ENCODE data around the gene ALDH3A1. TPM values are rescaled to one million over a fixed set of nuclear protein-coding genes. Genes with fewer than 3 reads are reported as not detected.

Gene ALDH3A1
- total and polyA plus RNA-seq, 2 of the 4 experiments (the other 2 are of a cell fraction) = not detected

DNA sequence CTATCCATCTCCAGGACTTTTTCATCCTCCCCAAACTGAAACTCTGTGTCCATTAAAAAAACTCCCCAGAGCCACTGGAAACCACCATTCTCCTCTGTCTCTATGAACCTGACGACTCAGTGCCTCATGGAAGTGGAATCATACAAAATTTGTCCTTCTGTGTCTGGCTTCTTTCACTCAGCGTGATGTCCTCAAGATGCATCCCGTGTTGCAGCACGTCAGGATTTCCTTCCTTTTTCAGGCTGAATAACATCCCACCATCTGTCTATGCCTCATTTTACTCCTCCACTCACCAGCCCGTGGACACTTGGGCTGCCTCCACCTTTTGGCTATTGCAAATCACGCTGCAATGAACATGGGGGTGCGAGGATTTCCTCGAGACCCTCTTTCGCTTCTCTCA lies 12.6 kb upstream of the ALDH3A1 start:
- ChIA-PET POLR2A (ENCODE audit: unreplicated experiment) (no interaction called here), CTCF (interaction anchor here (1.0 kb wide), 1 partner anchor 248 kb away, joined by 3 read pairs; no protein-coding TSS in a partner anchor)
- Histone ChIP-seq H3K36me3 (ENCODE audit: control insufficient read depth, insufficient read depth, low read length) (no peaks in the 10 kb centered on the region), H3K56ac (ENCODE audit: extremely low read depth, insufficient read depth, low read length) (no peak overlapping the region), H3K4me1 (ENCODE audit: control insufficient read depth, insufficient read depth, low read length) (no peaks in the 10 kb centered on the region), H4K5ac (ENCODE audit: low read depth, low read length) (no peak overlapping the region), H2BK5ac (ENCODE audit: low read depth, low read length, poor library complexity, severe bottlenecking) (no peak overlapping the region), H4K20me1 (ENCODE audit: insufficient read depth, low read length) (no peaks in the 10 kb centered on the region), H3K27me3 (ENCODE audit: control insufficient read depth, insufficient read depth, low read length) (peaks cover 53% of the 10 kb centered on the region), H2BK15ac (ENCODE audit: low read depth, low read length) (no peak overlapping the region), H4K8ac (ENCODE audit: low read depth in 2 of 2, low read length in 2 of 2) (no peak overlapping the region), H3K18ac (ENCODE audit: low read depth, low read length) (no peak overlapping the region), H2AK9ac (replicated peaks; ENCODE audit: low read depth, low read length, poor library complexity) (no peak overlapping the region), H3K9me1 (ENCODE audit: insufficient read depth, low read length) (no peaks in the 10 kb centered on the region), H3K4me3 (ENCODE audit: insufficient read depth, low read depth, low read length) (no peak overlapping the region), H2AFZ (replicated peaks; ENCODE audit: low read length, poor library complexity) (no peak overlapping the region), H3K79me1 (ENCODE audit: low read depth in 1 of 2, low read length in 2 of 2) (no peaks in the 10 kb centered on the region), H3K27ac (ENCODE audit: insufficient read depth, low read length) (no peak overlapping the region), H3K14ac (replicated peaks; ENCODE audit: low read depth, low read length) (no peak overlapping the region), H4K91ac (ENCODE audit: insufficient read depth, low read depth, low read length) (no peak overlapping the region), H2BK120ac (ENCODE audit: low read depth, low read length) (no peak overlapping the region), H3K23ac (ENCODE audit: low read depth, low read length) (no peak overlapping the region), H2BK20ac (ENCODE audit: low read depth, low read length) (no peak overlapping the region), H3K9me3 (ENCODE audit: control insufficient read depth, insufficient read depth, low read length) (0 out of 2 replicates have a peak, but pooled peaks cover 2% of the 10 kb centered on the region), H3K9ac (ENCODE audit: low read depth, low read length) (no peak overlapping the region), H3K4ac (ENCODE audit: low read depth, low read length) (no peak overlapping the region), H2AK5ac (ENCODE audit: low read depth, low read length) (no peak overlapping the region), H3K4me2 (ENCODE audit: low read depth, low read length) (no peak overlapping the region)
- no TSS peak for BruUV-seq (replicated peaks)
- in situ Hi-C loops (cut with MboI; ENCODE audit: low sequenced_read_pairs) (loop anchor here (5.0 kb wide), 2 partner anchors 238 to 398 kb away; partner anchors contain the start of gene B9D1), dilution Hi-C loops (cut with HindIII; ENCODE audit: low sequenced_read_pairs, unreplicated experiment) (no loop called here), intact Hi-C loops (cut with micrococcal nuclease) (loop anchor here (5.0 kb wide), 1 partner anchor 383 kb away; the partner anchor contains the start of gene MAPK7)
- WGBS, 2 experiments (ENCODE audit: extremely low coverage in 2 of 2, insufficient read length in 1 of 2) = 65% methylated on average over 4 of the region's 9 CpGs; no CpG with 5 or more reads in 1 of the 2 experiments
- DNase-seq = no peak
- no peak for ATAC-seq (ENCODE audit: low read depth)
- TF ChIP-seq MAFK (IDR thresholded peaks at IDR 0.05; ENCODE audit: low read depth, low read length) (no peak), MAZ (IDR thresholded peaks at IDR 0.05; ENCODE audit: borderline replicate concordance, low read depth, low read length) (no peak), SMC3 (IDR thresholded peaks at IDR 0.05; ENCODE audit: low read depth, low read length) (no peak), BHLHE40 (IDR thresholded peaks at IDR 0.05; ENCODE audit: low read depth, low read length) (no peak), RCOR1 (IDR thresholded peaks at IDR 0.05; ENCODE audit: insufficient replicate concordance, low read length) (no peak), RFX5 (IDR thresholded peaks at IDR 0.05; ENCODE audit: low read depth, low read length) (no peak), CEBPB (IDR thresholded peaks at IDR 0.05; ENCODE audit: low read depth, low read length) (no peak), RAD21 (IDR thresholded peaks at IDR 0.05; ENCODE audit: low read length) (no peak), FOS (IDR thresholded peaks at IDR 0.05; ENCODE audit: low read depth, low read length) (no peak), POLR2A (IDR thresholded peaks at IDR 0.05; ENCODE audit: low read depth, low read length) (no peak), MXI1 (IDR thresholded peaks at IDR 0.05; ENCODE audit: borderline replicate concordance, low read depth, low read length) (no peak), NFE2L2 (IDR thresholded peaks at IDR 0.05; ENCODE audit: low read depth, low read length) (no peak), CHD1 (IDR thresholded peaks at IDR 0.05; ENCODE audit: low read depth, low read length) (no peak)
- TF ChIP-seq, protein P1, sequence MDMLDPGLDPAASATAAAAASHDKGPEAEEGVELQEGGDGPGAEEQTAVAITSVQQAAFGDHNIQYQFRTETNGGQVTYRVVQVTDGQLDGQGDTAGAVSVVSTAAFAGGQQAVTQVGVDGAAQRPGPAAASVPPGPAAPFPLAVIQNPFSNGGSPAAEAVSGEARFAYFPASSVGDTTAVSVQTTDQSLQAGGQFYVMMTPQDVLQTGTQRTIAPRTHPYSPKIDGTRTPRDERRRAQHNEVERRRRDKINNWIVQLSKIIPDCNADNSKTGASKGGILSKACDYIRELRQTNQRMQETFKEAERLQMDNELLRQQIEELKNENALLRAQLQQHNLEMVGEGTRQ (IDR thresholded peaks at IDR 0.05; ENCODE audit: low read depth, low read length) = no peak
- TF ChIP-seq, protein P2, sequence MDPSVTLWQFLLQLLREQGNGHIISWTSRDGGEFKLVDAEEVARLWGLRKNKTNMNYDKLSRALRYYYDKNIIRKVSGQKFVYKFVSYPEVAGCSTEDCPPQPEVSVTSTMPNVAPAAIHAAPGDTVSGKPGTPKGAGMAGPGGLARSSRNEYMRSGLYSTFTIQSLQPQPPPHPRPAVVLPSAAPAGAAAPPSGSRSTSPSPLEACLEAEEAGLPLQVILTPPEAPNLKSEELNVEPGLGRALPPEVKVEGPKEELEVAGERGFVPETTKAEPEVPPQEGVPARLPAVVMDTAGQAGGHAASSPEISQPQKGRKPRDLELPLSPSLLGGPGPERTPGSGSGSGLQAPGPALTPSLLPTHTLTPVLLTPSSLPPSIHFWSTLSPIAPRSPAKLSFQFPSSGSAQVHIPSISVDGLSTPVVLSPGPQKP (IDR thresholded peaks at IDR 0.05; ENCODE audit: borderline replicate concordance, low read depth, low read length) = no peak
- TF ChIP-seq, protein P3, sequence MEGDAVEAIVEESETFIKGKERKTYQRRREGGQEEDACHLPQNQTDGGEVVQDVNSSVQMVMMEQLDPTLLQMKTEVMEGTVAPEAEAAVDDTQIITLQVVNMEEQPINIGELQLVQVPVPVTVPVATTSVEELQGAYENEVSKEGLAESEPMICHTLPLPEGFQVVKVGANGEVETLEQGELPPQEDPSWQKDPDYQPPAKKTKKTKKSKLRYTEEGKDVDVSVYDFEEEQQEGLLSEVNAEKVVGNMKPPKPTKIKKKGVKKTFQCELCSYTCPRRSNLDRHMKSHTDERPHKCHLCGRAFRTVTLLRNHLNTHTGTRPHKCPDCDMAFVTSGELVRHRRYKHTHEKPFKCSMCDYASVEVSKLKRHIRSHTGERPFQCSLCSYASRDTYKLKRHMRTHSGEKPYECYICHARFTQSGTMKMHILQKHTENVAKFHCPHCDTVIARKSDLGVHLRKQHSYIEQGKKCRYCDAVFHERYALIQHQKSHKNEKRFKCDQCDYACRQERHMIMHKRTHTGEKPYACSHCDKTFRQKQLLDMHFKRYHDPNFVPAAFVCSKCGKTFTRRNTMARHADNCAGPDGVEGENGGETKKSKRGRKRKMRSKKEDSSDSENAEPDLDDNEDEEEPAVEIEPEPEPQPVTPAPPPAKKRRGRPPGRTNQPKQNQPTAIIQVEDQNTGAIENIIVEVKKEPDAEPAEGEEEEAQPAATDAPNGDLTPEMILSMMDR (conservative IDR thresholded peaks at IDR 0.05; ENCODE audit: low read depth, low read length) = no peak
